Psoas muscle (tissue), 8 donors: Measurements from ENCODE around the gene ADGRB2. TPM values are rescaled to one million over a fixed set of nuclear protein-coding genes. Genes with fewer than 3 reads are reported as not detected.

Experiments
- ATAC-seq, 4 donors: fragments of 200-7000 bp; cut with Tn5 transposase; one replicate each; pipeline ENCODE4 v1.9.1; 2020; ENCODE audit warnings: moderate library complexity in 3 of 4, mild to moderate bottlenecking in 2 of 4
- DNase-seq, 2 donors: peaks; one replicate each; pipeline ENCODE4 v3.0.0-alpha.2; 2020
- H3K27ac ChIP-seq: fragments of 200-600 bp; one replicate; pipeline ENCODE4 v1.8.0; 2022
- H3K27me3 ChIP-seq, 3 donors: fragments of 200-600 bp in 1 of 3; one replicate each; pipeline versions ENCODE4 v1.6.1 to v1.8.0; 2013 to 2022; ENCODE audit warnings: low read length in 2 of 3, mild to moderate bottlenecking in 2 of 3, moderate library complexity in 1 of 3; ENCODE audit not compliant: insufficient read depth in 3 of 3
- H3K36me3 ChIP-seq, 2 donors: fragments of 200-600 bp in 1 of 2; one replicate each; pipeline versions ENCODE4 v1.6.1 to v1.8.0; 2013 to 2022; ENCODE audit warnings: low read depth in 1 of 2, mild to moderate bottlenecking in 1 of 2, moderate library complexity in 1 of 2; ENCODE audit not compliant: insufficient read depth in 1 of 2
- H3K4me1 ChIP-seq: fragments of 200-600 bp; one replicate; pipeline ENCODE4 v1.8.0; 2022
- H3K4me3 ChIP-seq: fragments of 200-600 bp; one replicate; pipeline ENCODE4 v1.8.0; 2022; ENCODE audit warnings: mild to moderate bottlenecking
- H3K9me3 ChIP-seq: fragments of 200-600 bp; one replicate; pipeline ENCODE4 v1.8.0; 2022
- CTCF ChIP-seq: fragments of 200-600 bp; IDR thresholded peaks from one replicate; pipeline ENCODE4 v1.8.0; 2022; ENCODE audit warnings: antibody characterized with exemption
- WGBS, 3 donors: extraction: QIAGEN DNeasy Blood & Tissue Kit; methylation state at CpG; one replicate each; pipeline versions ENCODE4 v1.1.6 to v1.1.7; 2013; 5-methylcytosine and 5-hydroxymethylcytosine counted together
- intact Hi-C, 2 donors: fragments of 100-400 bp; cut with DNase I; formaldehyde crosslinking; loops; one replicate each; pipeline versions ENCODE4 v1.11.0 to v1.14.2; 2022
- polyA plus RNA-seq, 3 donors: library from polyadenylated mRNA; stranded (reverse); fragments of 200-250 nt; gene quantifications; one replicate each; pipeline ENCODE4 v1.2.3, GENCODE V29; 2013
- total RNA-seq, 4 donors: library from RNA; stranded (reverse); fragmentation: NEBNext Ultra II Directional in 2 of 4; extraction: Animal tissue kit (Norgen Biotek cat#: 25700) in 2 of 4; gene quantifications; one replicate each; pipeline versions ENCODE4 v1.2.1 to v1.2.4, GENCODE V29; 2021 to 2023
- donor health status: healthy with polysubstance abuse.
- donor health status: DM: no; HTN: no; CAD: no; lungs with moderate emphysema.
- donor health status: Bipolar disorder and iron deficiency.
- donor health status: healthy.
- donor health status: DM: yes; HTN: yes; CAD: no.
- donor health status: DM: no; HTN: no; CAD: no.
- donor health status: DM: no; HTN: no; CAD: no.
- donor health status: DM: yes; HTN: yes; CAD: no.

ADGRB2 gene
- total and polyA plus RNA-seq, 7 donors: 0.44 to 1.8 (median 0.73) TPM

DNA sequence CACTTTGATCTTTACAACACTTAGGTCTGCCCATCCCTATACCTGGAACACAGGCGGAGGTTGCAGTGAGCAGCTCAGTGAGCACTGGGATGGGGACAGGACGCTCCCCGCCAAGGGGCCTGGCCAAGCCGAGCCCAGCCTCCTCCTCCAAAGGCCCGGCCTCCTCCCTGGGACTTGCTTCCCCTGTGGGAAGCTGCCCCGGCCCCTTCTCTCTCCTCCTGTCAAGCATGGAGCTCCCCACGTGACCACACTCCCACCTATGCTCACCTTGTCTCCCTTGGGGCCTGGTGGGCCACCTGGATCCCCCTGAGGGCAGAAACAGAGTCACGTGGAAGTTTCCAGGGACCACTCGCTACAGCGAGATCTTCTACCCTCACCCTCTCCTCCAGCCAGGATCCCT is 73.2 kb downstream of the ADGRB2 start:
- H3K36me3 ChIP-seq: peaks cover 0 to 4% of the 10 kb centered on the region in 2 donors
- DNase-seq: no peak
- no peak overlapping the region for H3K4me3 ChIP-seq
- H3K27ac ChIP-seq: no peak overlapping the region
- 84 to 91% (median 90%) methylated on average over 10 of the region's 10 CpGs for WGBS, 3 donors
- ATAC-seq: no peak
- intact Hi-C loops: no loop called here
- H3K27me3 ChIP-seq: peaks cover 0 to 2% (median 0%) of the 10 kb centered on the region in 3 donors
- no peaks in the 10 kb centered on the region for H3K4me1 ChIP-seq
- H3K9me3 ChIP-seq: no peaks in the 10 kb centered on the region
- TF ChIP-seq CTCF: no peak

GRCh38 chr1:31689854-31690253 is 74.3 kb downstream of the ADGRB2 start:
- no peak overlapping the region for H3K27ac ChIP-seq
- peaks cover 0 to 4% of the 10 kb centered on the region in 2 donors for H3K36me3 ChIP-seq
- no peak for ATAC-seq
- H3K4me3 ChIP-seq: no peak overlapping the region
- no peaks in the 10 kb centered on the region for H3K4me1 ChIP-seq
- intact Hi-C loops: no loop called here
- TF ChIP-seq CTCF: no peak
- WGBS, 3 donors: 91 to 97% (median 93%) methylated on average over 6 of the region's 6 CpGs
- peaks cover 0 to 2% (median 0%) of the 10 kb centered on the region in 3 donors for H3K27me3 ChIP-seq
- no peaks in the 10 kb centered on the region for H3K9me3 ChIP-seq
- DNase-seq: no peak

GRCh38 chr1:31689379-31689778 is 74.8 kb downstream of the ADGRB2 start:
- intact Hi-C loops: no loop called here
- no peak overlapping the region for H3K4me3 ChIP-seq
- H3K36me3 ChIP-seq: peaks cover 0 to 4% of the 10 kb centered on the region in 2 donors
- peaks cover 0 to 2% (median 0%) of the 10 kb centered on the region in 3 donors for H3K27me3 ChIP-seq
- TF ChIP-seq CTCF: no peak
- 69 to 78% (median 73%) methylated on average over 2 of the region's 2 CpGs for WGBS, 3 donors
- no peaks in the 10 kb centered on the region for H3K9me3 ChIP-seq
- ATAC-seq (no peak), DNase-seq (no peak)
- no peaks in the 10 kb centered on the region for H3K4me1 ChIP-seq
- no peak overlapping the region for H3K27ac ChIP-seq

- H3K27ac ChIP-seq: no peak overlapping the region
- intact Hi-C loops: no loop called here
- H3K4me3 ChIP-seq: no peak overlapping the region
- DNase-seq: no peak
- no peak for TF ChIP-seq CTCF
- 71 to 80% (median 72%) methylated on average over 8 of the region's 8 CpGs for WGBS, 3 donors
- H3K36me3 ChIP-seq: peaks cover 0 to 4% of the 10 kb centered on the region in 2 donors
- no peaks in the 10 kb centered on the region for H3K4me1 ChIP-seq
- no peak for ATAC-seq
- H3K27me3 ChIP-seq: peaks cover 0 to 2% (median 0%) of the 10 kb centered on the region in 3 donors
- H3K9me3 ChIP-seq: no peaks in the 10 kb centered on the region
Measured at GRCh38 chr1:31688233-31688918, 75.8 kb downstream of the ADGRB2 start.

- H3K27me3 ChIP-seq: peaks cover 0 to 2% (median 0%) of the 10 kb centered on the region in 3 donors
- no peaks in the 10 kb centered on the region for H3K4me1 ChIP-seq
- peaks cover 0 to 9% of the 10 kb centered on the region in 2 donors for H3K36me3 ChIP-seq
- 82 to 87% (median 84%) methylated on average over 8 of the region's 8 CpGs for WGBS, 3 donors
- no peak overlapping the region for H3K27ac ChIP-seq
- H3K4me3 ChIP-seq: no peak overlapping the region
- ATAC-seq (no peak), DNase-seq (no peak)
- intact Hi-C loops: no loop called here
- TF ChIP-seq CTCF: no peak
- H3K9me3 ChIP-seq: no peaks in the 10 kb centered on the region
Measured at GRCh38 chr1:31687601-31688000, 76.5 kb downstream of the ADGRB2 start.
